ENCODE measurements around the gene RBM43. TPM values are rescaled to one million over a fixed set of nuclear protein-coding genes. Genes with fewer than 3 reads are reported as not detected.

RBM43 gene
- total RNA-seq, 1 donor from 2014 or later, result 5.5 TPM

DNA sequence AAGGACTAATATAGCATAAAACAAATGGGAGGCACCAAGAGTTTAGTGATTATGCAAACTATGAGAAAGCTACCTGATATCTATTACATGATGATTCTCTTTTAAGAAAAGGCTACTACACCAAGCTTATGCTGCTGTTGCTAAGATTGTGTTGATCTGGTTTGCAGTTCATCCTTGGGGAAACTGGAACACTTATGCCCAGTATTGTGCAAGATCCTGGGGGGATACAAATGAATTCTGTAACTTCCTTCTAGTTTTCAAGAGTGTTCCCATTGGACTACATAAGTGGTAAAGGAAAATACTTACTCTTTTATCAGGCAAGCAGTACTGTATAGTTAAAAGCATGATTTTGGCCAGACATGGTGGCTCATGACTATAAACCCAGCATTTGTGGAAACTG is 30.9 kb upstream of the RBM43 start:
- Histone ChIP-seq H3K27me3 (ENCODE audit: insufficient read depth, low read length) (no peaks in the 10 kb centered on the region), H3K27ac (ENCODE audit: low read depth, low read length) (no peak overlapping the region), H3K79me2 (ENCODE audit: insufficient read depth, low read length) (no peaks in the 10 kb centered on the region), H3K4me3 (ENCODE audit: insufficient read depth, low read depth, low read length) (no peak overlapping the region), H4K20me1 (ENCODE audit: insufficient read depth, low read length) (no peaks in the 10 kb centered on the region), H3K4me1 (ENCODE audit: insufficient read depth, low read length) (no peaks in the 10 kb centered on the region), H3K9me3 (ENCODE audit: insufficient read depth, low read depth, low read length) (no peaks in the 10 kb centered on the region), H2AFZ (ENCODE audit: low read depth, low read length) (no peak overlapping the region), H3K36me3 (ENCODE audit: insufficient read depth, low read length) (no peaks in the 10 kb centered on the region), H3K9ac (ENCODE audit: low read length) (no peak overlapping the region), H3K4me2 (ENCODE audit: low read length) (no peak overlapping the region)
- H3K4me1 Mint-ChIP-seq (ENCODE audit: low read depth, unreplicated experiment), result peaks cover 4% of the 10 kb centered on the region
- no peak overlapping the region for H3K4me3 Mint-ChIP-seq (ENCODE audit: unreplicated experiment)
- H3K36me3 Mint-ChIP-seq (ENCODE audit: low read depth, unreplicated experiment), result no peaks in the 10 kb centered on the region
- peaks cover 3% of the 10 kb centered on the region for H3K9me3 Mint-ChIP-seq (ENCODE audit: unreplicated experiment)
- no peaks in the 10 kb centered on the region for H3K27me3 Mint-ChIP-seq (ENCODE audit: low read depth, unreplicated experiment)
- no peak for DNase-seq (ENCODE audit: low read depth)
- no peak for FAIRE-seq
- no peak overlapping the region for H3K27ac Mint-ChIP-seq (ENCODE audit: unreplicated experiment)
- TF ChIP-seq, protein P1, sequence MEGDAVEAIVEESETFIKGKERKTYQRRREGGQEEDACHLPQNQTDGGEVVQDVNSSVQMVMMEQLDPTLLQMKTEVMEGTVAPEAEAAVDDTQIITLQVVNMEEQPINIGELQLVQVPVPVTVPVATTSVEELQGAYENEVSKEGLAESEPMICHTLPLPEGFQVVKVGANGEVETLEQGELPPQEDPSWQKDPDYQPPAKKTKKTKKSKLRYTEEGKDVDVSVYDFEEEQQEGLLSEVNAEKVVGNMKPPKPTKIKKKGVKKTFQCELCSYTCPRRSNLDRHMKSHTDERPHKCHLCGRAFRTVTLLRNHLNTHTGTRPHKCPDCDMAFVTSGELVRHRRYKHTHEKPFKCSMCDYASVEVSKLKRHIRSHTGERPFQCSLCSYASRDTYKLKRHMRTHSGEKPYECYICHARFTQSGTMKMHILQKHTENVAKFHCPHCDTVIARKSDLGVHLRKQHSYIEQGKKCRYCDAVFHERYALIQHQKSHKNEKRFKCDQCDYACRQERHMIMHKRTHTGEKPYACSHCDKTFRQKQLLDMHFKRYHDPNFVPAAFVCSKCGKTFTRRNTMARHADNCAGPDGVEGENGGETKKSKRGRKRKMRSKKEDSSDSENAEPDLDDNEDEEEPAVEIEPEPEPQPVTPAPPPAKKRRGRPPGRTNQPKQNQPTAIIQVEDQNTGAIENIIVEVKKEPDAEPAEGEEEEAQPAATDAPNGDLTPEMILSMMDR (IDR thresholded peaks at IDR 0.05; ENCODE audit: insufficient read depth, low read depth, low read length), result no peak
- TF ChIP-seq EZH2 (IDR thresholded peaks at IDR 0.05; ENCODE audit: insufficient read depth, low read length), result no peak

DNA sequence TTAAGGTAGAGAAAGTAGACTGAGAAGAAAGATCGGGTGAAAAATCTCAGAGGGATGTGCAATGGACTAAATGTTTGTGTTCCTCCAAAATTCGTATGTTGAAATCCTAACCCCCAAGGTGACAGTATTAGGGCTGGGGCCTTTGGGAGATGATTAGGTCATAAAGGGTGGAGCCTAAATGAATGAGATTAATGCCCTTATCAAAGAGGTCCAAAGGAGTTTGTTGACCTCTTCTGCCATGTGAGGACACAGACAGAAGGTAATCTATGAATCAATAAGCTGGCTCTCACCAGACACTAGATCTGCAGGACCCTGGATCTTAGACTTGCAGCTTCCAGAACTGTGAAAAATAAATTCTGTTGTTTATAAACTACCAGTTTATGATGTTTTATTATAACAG is 30.5 kb upstream of the RBM43 start:
- Histone ChIP-seq H3K9me3 (ENCODE audit: insufficient read depth, low read depth, low read length) (no peaks in the 10 kb centered on the region), H3K9ac (ENCODE audit: low read length) (no peak overlapping the region), H3K4me3 (ENCODE audit: insufficient read depth, low read depth, low read length) (no peak overlapping the region), H3K27ac (ENCODE audit: low read depth, low read length) (no peak overlapping the region), H3K79me2 (ENCODE audit: insufficient read depth, low read length) (no peaks in the 10 kb centered on the region), H3K27me3 (ENCODE audit: insufficient read depth, low read length) (no peaks in the 10 kb centered on the region), H3K4me2 (ENCODE audit: low read length) (no peak overlapping the region), H4K20me1 (ENCODE audit: insufficient read depth, low read length) (no peaks in the 10 kb centered on the region), H2AFZ (ENCODE audit: low read depth, low read length) (no peak overlapping the region), H3K36me3 (ENCODE audit: insufficient read depth, low read length) (no peaks in the 10 kb centered on the region), H3K4me1 (ENCODE audit: insufficient read depth, low read length) (no peaks in the 10 kb centered on the region)
- no peak for FAIRE-seq
- Mint-ChIP-seq H3K4me3 (ENCODE audit: unreplicated experiment) (no peak overlapping the region), H3K36me3 (ENCODE audit: low read depth, unreplicated experiment) (no peaks in the 10 kb centered on the region), H3K27ac (ENCODE audit: unreplicated experiment) (no peak overlapping the region), H3K4me1 (ENCODE audit: low read depth, unreplicated experiment) (peaks cover 4% of the 10 kb centered on the region), H3K27me3 (ENCODE audit: low read depth, unreplicated experiment) (no peaks in the 10 kb centered on the region), H3K9me3 (ENCODE audit: unreplicated experiment) (peaks cover 3% of the 10 kb centered on the region)
- no peak for DNase-seq (ENCODE audit: low read depth)
- TF ChIP-seq, protein P1 (IDR thresholded peaks at IDR 0.05; ENCODE audit: insufficient read depth, low read depth, low read length), result no peak
- TF ChIP-seq EZH2 (IDR thresholded peaks at IDR 0.05; ENCODE audit: insufficient read depth, low read length), result no peak

DNA sequence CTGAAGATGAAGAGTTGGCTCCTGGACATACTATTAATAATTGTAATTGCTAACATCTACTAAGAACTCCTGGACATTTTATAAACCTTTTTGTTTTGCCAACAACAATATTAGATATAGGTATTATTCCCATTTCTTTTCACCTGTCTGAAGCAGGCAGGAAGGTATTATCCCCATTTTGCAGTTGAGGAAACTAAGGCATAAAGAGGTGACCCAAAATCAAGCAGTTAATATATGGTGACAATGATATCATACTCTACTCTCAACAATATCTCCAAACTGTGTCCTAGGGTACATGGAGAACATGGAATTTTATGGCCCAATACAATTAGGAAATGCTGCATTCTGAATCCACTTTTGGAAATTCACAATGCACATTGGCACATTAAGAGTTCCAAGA is 29.6 kb upstream of the RBM43 start:
- Histone ChIP-seq H3K27ac (ENCODE audit: low read depth, low read length) (no peak overlapping the region), H3K27me3 (ENCODE audit: insufficient read depth, low read length) (no peaks in the 10 kb centered on the region), H3K9ac (ENCODE audit: low read length) (no peak overlapping the region), H2AFZ (ENCODE audit: low read depth, low read length) (no peak overlapping the region), H3K36me3 (ENCODE audit: insufficient read depth, low read length) (no peaks in the 10 kb centered on the region), H3K79me2 (ENCODE audit: insufficient read depth, low read length) (no peaks in the 10 kb centered on the region), H4K20me1 (ENCODE audit: insufficient read depth, low read length) (no peaks in the 10 kb centered on the region), H3K4me3 (ENCODE audit: insufficient read depth, low read depth, low read length) (no peak overlapping the region), H3K4me1 (ENCODE audit: insufficient read depth, low read length) (no peaks in the 10 kb centered on the region), H3K9me3 (ENCODE audit: insufficient read depth, low read depth, low read length) (no peaks in the 10 kb centered on the region), H3K4me2 (ENCODE audit: low read length) (no peak overlapping the region)
- no peak overlapping the region for H3K27ac Mint-ChIP-seq (ENCODE audit: unreplicated experiment)
- DNase-seq (ENCODE audit: low read depth), result no peak
- TF ChIP-seq, protein P1 (IDR thresholded peaks at IDR 0.05; ENCODE audit: insufficient read depth, low read depth, low read length), result no peak
- no peak for TF ChIP-seq EZH2 (IDR thresholded peaks at IDR 0.05; ENCODE audit: insufficient read depth, low read length)
- no peak overlapping the region for H3K4me3 Mint-ChIP-seq (ENCODE audit: unreplicated experiment)
- FAIRE-seq, result no peak
- H3K27me3 Mint-ChIP-seq (ENCODE audit: low read depth, unreplicated experiment), result no peaks in the 10 kb centered on the region
- H3K4me1 Mint-ChIP-seq (ENCODE audit: low read depth, unreplicated experiment), result peaks cover 4% of the 10 kb centered on the region
- H3K36me3 Mint-ChIP-seq (ENCODE audit: low read depth, unreplicated experiment), result no peaks in the 10 kb centered on the region
- H3K9me3 Mint-ChIP-seq (ENCODE audit: unreplicated experiment), result peaks cover 3% of the 10 kb centered on the region

Measured in astrocyte (in vitro differentiated cells and primary cell).